ENCODE data around the gene C19orf25. TPM values are rescaled to one million over a fixed set of nuclear protein-coding genes. Genes with fewer than 3 reads are reported as not detected.

The C19orf25 gene
- total and polyA plus RNA-seq, 2 of the 13 experiments (the other 11 are each of a cell fraction or from before 2014, with no cell fraction given), result 14.2 to 32.4 TPM

- TF ChIP-seq DZIP1 (CRISPR knock-in tag; IDR thresholded peaks at IDR 0.05) (0 out of 2 replicates have a peak, but pooled peaks have one; percentile 44), LBX2 (CRISPR knock-in tag; IDR thresholded peaks at IDR 0.05; ENCODE audit: borderline replicate concordance) (peak; percentile 77; the same call in 1 of the 2 replicates), SIX1 (CRISPR knock-in tag; IDR thresholded peaks at IDR 0.05; ENCODE audit: borderline replicate concordance) (no peak), HNF4A (CRISPR knock-in tag; IDR thresholded peaks at IDR 0.05) (peak; percentile 84), ZBTB7A (CRISPR knock-in tag; IDR thresholded peaks at IDR 0.05) (peak; percentile 91), ZZZ3 (CRISPR knock-in tag; IDR thresholded peaks at IDR 0.05; ENCODE audit: borderline replicate concordance) (no peak), BRD4 (CRISPR knock-in tag; IDR thresholded peaks at IDR 0.05) (no peak), THRA (CRISPR knock-in tag; IDR thresholded peaks at IDR 0.05; ENCODE audit: borderline replicate concordance) (peak; percentile 53; the same call in 1 of the 2 replicates), HMG20A (CRISPR knock-in tag; IDR thresholded peaks at IDR 0.05; ENCODE audit: borderline replicate concordance) (no peak), HBP1 (CRISPR knock-in tag; IDR thresholded peaks at IDR 0.05; ENCODE audit: low read depth) (peak; percentile 45; the same call in 1 of the 2 replicates), HOXA5 (CRISPR knock-in tag; IDR thresholded peaks at IDR 0.05) (no peak), ZNF850 (CRISPR knock-in tag; conservative IDR thresholded peaks at IDR 0.05) (no peak), ARID5B (CRISPR knock-in tag; IDR thresholded peaks at IDR 0.05) (no peak; the same call in none of the 2 replicates), JUND (CRISPR knock-in tag; IDR thresholded peaks at IDR 0.05) (peak; percentile 13; the same call in 1 of the 2 replicates), ZNF547 (CRISPR knock-in tag; IDR thresholded peaks at IDR 0.05) (peak; percentile 64), SRSF1 (optimal IDR thresholded peaks at IDR 0.05; ENCODE audit: low read depth, low read length) (no peak), KDM5B (CRISPR knock-in tag; IDR thresholded peaks at IDR 0.05; ENCODE audit: borderline replicate concordance) (peak; percentile 56; the same call in 1 of the 2 replicates), ZNF225 (CRISPR knock-in tag; IDR thresholded peaks at IDR 0.05) (peak; percentile 48; the same call in 1 of the 2 replicates)
These were observed 54.6 kb downstream of the C19orf25 start (continued) for GRCh38 chr19:1424192-1424955.
